ENCODE measurements around the gene ARPC1B. TPM values are rescaled to one million over a fixed set of nuclear protein-coding genes. Genes with fewer than 3 reads are reported as not detected.

ARPC1B gene
- total RNA-seq, 1 donor from 2014 or later = 385 TPM

GRCh38 chr7:99365318-99366141 lies 9.0 kb upstream of the ARPC1B start:
- no peaks in the 10 kb centered on the region for H3K27me3 ChIP-seq (ENCODE audit: control insufficient read depth, insufficient read depth, low read length)
- DNase-seq (ENCODE audit: low read depth) = no peak
- no peaks in the 10 kb centered on the region for H3K36me3 ChIP-seq (ENCODE audit: control insufficient read depth, insufficient read depth, low read length)
- no peak overlapping the region for H3K4me3 ChIP-seq (ENCODE audit: low read depth, low read length)
- TF ChIP-seq, protein P1, sequence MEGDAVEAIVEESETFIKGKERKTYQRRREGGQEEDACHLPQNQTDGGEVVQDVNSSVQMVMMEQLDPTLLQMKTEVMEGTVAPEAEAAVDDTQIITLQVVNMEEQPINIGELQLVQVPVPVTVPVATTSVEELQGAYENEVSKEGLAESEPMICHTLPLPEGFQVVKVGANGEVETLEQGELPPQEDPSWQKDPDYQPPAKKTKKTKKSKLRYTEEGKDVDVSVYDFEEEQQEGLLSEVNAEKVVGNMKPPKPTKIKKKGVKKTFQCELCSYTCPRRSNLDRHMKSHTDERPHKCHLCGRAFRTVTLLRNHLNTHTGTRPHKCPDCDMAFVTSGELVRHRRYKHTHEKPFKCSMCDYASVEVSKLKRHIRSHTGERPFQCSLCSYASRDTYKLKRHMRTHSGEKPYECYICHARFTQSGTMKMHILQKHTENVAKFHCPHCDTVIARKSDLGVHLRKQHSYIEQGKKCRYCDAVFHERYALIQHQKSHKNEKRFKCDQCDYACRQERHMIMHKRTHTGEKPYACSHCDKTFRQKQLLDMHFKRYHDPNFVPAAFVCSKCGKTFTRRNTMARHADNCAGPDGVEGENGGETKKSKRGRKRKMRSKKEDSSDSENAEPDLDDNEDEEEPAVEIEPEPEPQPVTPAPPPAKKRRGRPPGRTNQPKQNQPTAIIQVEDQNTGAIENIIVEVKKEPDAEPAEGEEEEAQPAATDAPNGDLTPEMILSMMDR (IDR thresholded peaks at IDR 0.05; ENCODE audit: insufficient read depth, low read length, poor library complexity, severe bottlenecking) = peak; percentile 76

DNA sequence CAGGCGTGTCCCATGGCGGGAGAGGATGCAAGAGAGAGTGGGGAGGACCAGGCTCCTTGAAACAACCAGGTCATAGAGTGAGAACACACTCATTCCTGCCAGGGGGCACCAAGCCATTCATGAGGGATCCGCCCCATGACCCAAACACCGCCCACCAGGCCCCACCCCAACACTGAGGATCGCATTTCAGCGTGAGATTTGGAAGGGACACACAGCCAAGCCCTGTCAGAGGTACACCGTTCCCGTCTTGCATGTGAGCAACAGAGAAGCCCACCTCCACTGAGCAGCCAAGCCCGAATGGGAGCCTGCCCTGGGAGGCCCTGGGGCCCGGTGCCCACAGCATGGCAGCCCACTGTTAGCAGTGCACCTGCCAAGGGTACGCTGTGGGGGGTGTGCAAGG lies 7.9 kb upstream of the ARPC1B start:
- TF ChIP-seq, protein P1 (IDR thresholded peaks at IDR 0.05; ENCODE audit: insufficient read depth, low read length, poor library complexity, severe bottlenecking) = no peak
- H3K36me3 ChIP-seq (ENCODE audit: control insufficient read depth, insufficient read depth, low read length) = no peaks in the 10 kb centered on the region

GRCh38 chr7:99368750-99369389 lies 5.7 kb upstream of the ARPC1B start:
- TF ChIP-seq, protein P1 (IDR thresholded peaks at IDR 0.05; ENCODE audit: insufficient read depth, low read length, poor library complexity, severe bottlenecking) = no peak
- no peak overlapping the region for H3K4me3 ChIP-seq (ENCODE audit: low read depth, low read length)
- no peak for DNase-seq (ENCODE audit: low read depth)
- no peaks in the 10 kb centered on the region for H3K27me3 ChIP-seq (ENCODE audit: control insufficient read depth, insufficient read depth, low read length)
- H3K36me3 ChIP-seq (ENCODE audit: control insufficient read depth, insufficient read depth, low read length) = no peaks in the 10 kb centered on the region

More for the DNA sequence above, 7.9 kb upstream of the ARPC1B start:
- Histone ChIP-seq H3K27me3 (ENCODE audit: control insufficient read depth, insufficient read depth, low read length) (no peaks in the 10 kb centered on the region), H3K4me3 (ENCODE audit: low read depth, low read length) (no peak overlapping the region)
- DNase-seq (ENCODE audit: low read depth) = no peak

DNA sequence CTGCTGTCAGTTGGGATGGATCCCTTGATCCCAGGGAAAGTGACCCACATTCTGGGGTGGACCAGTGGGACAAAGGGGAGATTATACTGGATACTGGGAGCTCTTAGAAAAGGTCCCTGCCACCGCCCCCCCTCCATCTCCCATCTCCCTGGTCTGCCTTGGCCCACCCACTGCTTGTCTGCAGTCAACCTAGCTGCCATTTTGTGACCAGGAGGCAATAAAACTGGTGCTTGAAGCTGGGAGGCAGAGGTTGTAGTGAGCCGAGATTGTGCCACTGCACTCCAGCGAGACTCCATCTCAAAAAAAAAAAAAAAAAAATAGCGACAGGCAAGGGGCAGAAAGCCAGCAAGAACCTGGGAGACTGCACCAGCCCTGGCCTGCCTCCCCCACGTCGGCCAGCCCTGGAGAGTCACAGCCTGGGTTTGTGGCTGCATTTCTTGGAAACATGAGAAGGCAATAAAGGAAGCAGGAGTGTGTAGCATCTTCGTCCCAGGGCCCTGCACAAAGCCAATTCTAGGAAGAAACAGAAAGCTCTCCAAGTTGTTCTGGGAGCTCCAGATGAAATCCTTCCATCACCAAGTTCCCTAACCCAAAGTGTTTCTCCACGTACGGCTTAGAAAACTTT lies 4.7 kb upstream of the ARPC1B start:
- Histone ChIP-seq H3K36me3 (ENCODE audit: control insufficient read depth, insufficient read depth, low read length) (no peaks in the 10 kb centered on the region), H3K4me3 (ENCODE audit: low read depth, low read length) (no peak overlapping the region), H3K27me3 (ENCODE audit: control insufficient read depth, insufficient read depth, low read length) (no peaks in the 10 kb centered on the region)
- DNase-seq (ENCODE audit: low read depth) = no peak
- TF ChIP-seq, protein P1 (IDR thresholded peaks at IDR 0.05; ENCODE audit: insufficient read depth, low read length, poor library complexity, severe bottlenecking) = no peak

- Histone ChIP-seq H3K27me3 (ENCODE audit: control insufficient read depth, insufficient read depth, low read length) (no peaks in the 10 kb centered on the region), H3K4me3 (ENCODE audit: low read depth, low read length) (no peak overlapping the region), H3K36me3 (ENCODE audit: control insufficient read depth, insufficient read depth, low read length) (no peaks in the 10 kb centered on the region)
- TF ChIP-seq, protein P1 (IDR thresholded peaks at IDR 0.05; ENCODE audit: insufficient read depth, low read length, poor library complexity, severe bottlenecking) = no peak
- DNase-seq (ENCODE audit: low read depth) = no peak
Measured at GRCh38 chr7:99371376-99371920, 3.1 kb upstream of the ARPC1B start.
